IPS-20b (cell line): Measurements from ENCODE around the gene RCHY1.

Experiments used
- H3K27ac ChIP-seq: one replicate; pipeline ENCODE4 v1.5.1; 2013; ENCODE audit warnings: low read length
- H3K27me3 ChIP-seq: 2 replicates; pipeline ENCODE4 v1.6.1; 2013; ENCODE audit warnings: mild to moderate bottlenecking, low read length, inconsistent platforms; ENCODE audit not compliant: insufficient read depth
- H3K36me3 ChIP-seq: 2 replicates; pipeline ENCODE4 v1.6.1; 2013; ENCODE audit warnings: low read depth, mild to moderate bottlenecking, inconsistent platforms, low read length, moderate library complexity; ENCODE audit not compliant: insufficient read depth
- H3K4me1 ChIP-seq: 2 replicates; pipeline ENCODE4 v1.6.1; 2013; ENCODE audit warnings: mild to moderate bottlenecking, control low read depth, inconsistent platforms, low read length, moderate library complexity; ENCODE audit not compliant: insufficient read depth
- H3K4me3 ChIP-seq: 2 replicates; pipeline ENCODE4 v1.5.1; 2013; ENCODE audit warnings: mild to moderate bottlenecking, low read length, inconsistent platforms
- H3K9ac ChIP-seq: 2 replicates; pipeline ENCODE4 v1.6.1; 2013; ENCODE audit warnings: low read depth, mild to moderate bottlenecking, inconsistent platforms, low read length, moderate library complexity
- H3K9me3 ChIP-seq: 2 replicates; pipeline ENCODE4 v1.6.1; 2013; ENCODE audit warnings: mild to moderate bottlenecking, low read depth, low read length, inconsistent platforms; ENCODE audit not compliant: insufficient read depth

RCHY1 gene

DNA sequence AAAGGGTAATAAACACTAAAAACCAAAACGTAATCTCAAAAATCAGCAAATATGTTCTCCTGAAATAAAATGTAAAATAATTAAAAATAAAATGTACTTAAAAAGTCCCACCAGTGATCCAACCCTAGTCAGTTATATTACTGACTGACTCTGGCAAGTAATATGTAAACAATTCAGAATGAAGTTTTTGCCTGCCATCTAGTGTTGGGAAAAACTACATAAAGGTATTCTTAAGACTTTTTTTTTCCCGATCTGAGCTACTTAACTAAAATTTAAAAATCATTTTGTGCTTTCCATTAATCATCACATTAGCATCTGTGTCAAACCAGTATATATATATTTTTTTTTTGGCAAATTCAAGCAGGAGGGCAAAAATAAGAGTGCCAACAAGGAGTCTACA lies 24.0 kb downstream of the RCHY1 start:
- no peak overlapping the region for H3K27ac ChIP-seq
- no peaks in the 10 kb centered on the region for H3K9me3 ChIP-seq
- H3K4me3 ChIP-seq = no peak overlapping the region
- no peak overlapping the region for H3K9ac ChIP-seq
- peaks cover 65% of the 10 kb centered on the region for H3K36me3 ChIP-seq
- H3K4me1 ChIP-seq = peaks cover 6% of the 10 kb centered on the region; the same call in 1 of the 2 replicates
- no peaks in the 10 kb centered on the region for H3K27me3 ChIP-seq

GRCh38 chr4:75484190-75484589 lies 30.0 kb downstream of the RCHY1 start:
- Histone ChIP-seq H3K4me3 (no peak overlapping the region), H3K27ac (no peak overlapping the region), H3K4me1 (peaks cover 6% of the 10 kb centered on the region; the same call in 1 of the 2 replicates), H3K27me3 (no peaks in the 10 kb centered on the region), H3K9ac (no peak overlapping the region), H3K9me3 (no peaks in the 10 kb centered on the region), H3K36me3 (peaks cover 75% of the 10 kb centered on the region)

GRCh38 chr4:75477201-75477600 lies 37.0 kb downstream of the RCHY1 start:
- no peaks in the 10 kb centered on the region for H3K4me1 ChIP-seq
- H3K27ac ChIP-seq = no peak overlapping the region
- no peak overlapping the region for H3K4me3 ChIP-seq
- H3K36me3 ChIP-seq = peaks cover 35% of the 10 kb centered on the region
- no peaks in the 10 kb centered on the region for H3K9me3 ChIP-seq
- no peak overlapping the region for H3K9ac ChIP-seq
- no peaks in the 10 kb centered on the region for H3K27me3 ChIP-seq

GRCh38 chr4:75470738-75471137 lies 43.5 kb downstream of the RCHY1 start:
- no peaks in the 10 kb centered on the region for H3K4me1 ChIP-seq
- H3K9ac ChIP-seq = no peak overlapping the region
- no peaks in the 10 kb centered on the region for H3K27me3 ChIP-seq
- H3K36me3 ChIP-seq = no peaks in the 10 kb centered on the region
- no peak overlapping the region for H3K4me3 ChIP-seq
- no peaks in the 10 kb centered on the region for H3K9me3 ChIP-seq
- H3K27ac ChIP-seq = no peak overlapping the region

DNA sequence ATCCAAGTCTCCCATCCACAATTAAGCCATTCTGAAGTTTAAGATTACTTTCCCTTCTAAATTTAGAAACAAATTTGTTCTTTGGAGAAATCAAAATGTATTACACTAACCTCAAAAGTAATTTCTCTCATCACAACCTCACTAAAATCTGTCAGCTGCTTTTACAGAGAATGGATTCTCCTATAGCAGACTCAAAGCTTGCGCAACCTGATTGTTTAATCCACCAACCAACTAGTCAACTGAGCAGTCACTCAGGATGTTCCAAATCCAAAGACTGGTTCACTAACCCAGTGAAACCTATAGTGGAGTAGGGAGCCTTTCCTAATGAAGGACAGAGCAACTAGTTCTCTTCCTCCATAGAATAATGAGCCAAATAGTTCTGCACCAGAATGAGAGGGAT lies 44.3 kb downstream of the RCHY1 start:
- no peaks in the 10 kb centered on the region for H3K36me3 ChIP-seq
- no peaks in the 10 kb centered on the region for H3K27me3 ChIP-seq
- H3K9me3 ChIP-seq = no peaks in the 10 kb centered on the region
- no peak overlapping the region for H3K9ac ChIP-seq
- no peak overlapping the region for H3K27ac ChIP-seq
- H3K4me1 ChIP-seq = no peaks in the 10 kb centered on the region
- no peak overlapping the region for H3K4me3 ChIP-seq

GRCh38 chr4:75457365-75457764 lies 56.8 kb downstream of the RCHY1 start:
- no peak overlapping the region for H3K9ac ChIP-seq
- H3K9me3 ChIP-seq = no peaks in the 10 kb centered on the region
- H3K27me3 ChIP-seq = no peaks in the 10 kb centered on the region
- H3K36me3 ChIP-seq = no peaks in the 10 kb centered on the region
- no peak overlapping the region for H3K4me3 ChIP-seq
- H3K4me1 ChIP-seq = no peaks in the 10 kb centered on the region
- H3K27ac ChIP-seq = no peak overlapping the region

DNA sequence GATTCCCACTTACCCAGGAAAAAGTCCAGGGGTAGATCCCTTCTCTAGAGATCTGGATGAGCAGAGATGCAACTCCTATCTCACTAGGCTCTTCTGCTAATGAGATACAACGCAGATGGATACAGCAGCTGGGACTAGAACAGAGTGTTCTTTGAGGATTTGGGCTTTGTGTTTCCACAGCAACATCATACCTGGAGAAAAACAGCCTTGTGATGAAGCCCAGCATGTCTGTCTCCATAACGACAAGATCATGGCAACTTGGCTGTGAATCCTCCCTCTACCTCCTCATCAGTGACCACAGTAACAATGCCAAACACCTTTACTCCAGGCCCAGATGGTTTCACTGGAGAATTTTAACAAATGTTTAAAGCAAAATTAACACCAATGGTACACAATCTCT lies 80.1 kb downstream of the RCHY1 start:
- Histone ChIP-seq H3K36me3 (no peaks in the 10 kb centered on the region), H3K9me3 (no peaks in the 10 kb centered on the region), H3K27me3 (no peaks in the 10 kb centered on the region), H3K4me1 (no peaks in the 10 kb centered on the region), H3K9ac (no peak overlapping the region), H3K4me3 (no peak overlapping the region), H3K27ac (no peak overlapping the region)

- no peaks in the 10 kb centered on the region for H3K27me3 ChIP-seq
- H3K36me3 ChIP-seq = no peaks in the 10 kb centered on the region
- H3K9ac ChIP-seq = no peak overlapping the region
- H3K27ac ChIP-seq = no peak overlapping the region
- no peaks in the 10 kb centered on the region for H3K9me3 ChIP-seq
- no peak overlapping the region for H3K4me3 ChIP-seq
- no peaks in the 10 kb centered on the region for H3K4me1 ChIP-seq
These were observed 81.5 kb downstream of the RCHY1 start for GRCh38 chr4:75432683-75433082.

- no peaks in the 10 kb centered on the region for H3K9me3 ChIP-seq
- no peaks in the 10 kb centered on the region for H3K36me3 ChIP-seq
- no peak overlapping the region for H3K27ac ChIP-seq
- no peaks in the 10 kb centered on the region for H3K27me3 ChIP-seq
- H3K4me3 ChIP-seq = no peak overlapping the region
- H3K9ac ChIP-seq = no peak overlapping the region
- H3K4me1 ChIP-seq = no peaks in the 10 kb centered on the region
These were observed 85.0 kb downstream of the RCHY1 start for GRCh38 chr4:75429208-75429607.
